Measurements from ENCODE around the gene TUFT1.

TUFT1 gene

DNA sequence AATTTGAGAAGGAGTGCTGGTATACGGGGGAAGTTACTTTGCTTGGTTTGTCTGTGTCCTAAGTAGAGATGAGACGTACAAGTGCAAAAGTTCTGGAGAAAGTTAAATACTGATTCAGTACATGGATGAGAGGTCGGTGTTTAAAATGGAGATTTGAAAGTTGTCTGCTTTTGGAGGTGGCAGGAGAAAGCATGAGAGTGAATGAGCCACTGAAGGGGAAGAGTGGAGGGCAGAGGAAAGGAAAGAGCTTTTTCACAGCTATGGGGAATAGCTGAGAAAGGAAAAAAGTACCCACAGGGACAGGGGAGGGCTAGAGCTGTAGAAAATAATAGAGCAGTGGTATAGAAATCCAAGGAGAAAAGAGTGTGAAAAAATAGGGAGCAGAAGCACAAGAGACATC, 47.1 kb upstream of the TUFT1 start:
- no peak overlapping the region for H3K4me3 ChIP-seq (replicated peaks; ENCODE audit: insufficient read depth, low read length)

DNA sequence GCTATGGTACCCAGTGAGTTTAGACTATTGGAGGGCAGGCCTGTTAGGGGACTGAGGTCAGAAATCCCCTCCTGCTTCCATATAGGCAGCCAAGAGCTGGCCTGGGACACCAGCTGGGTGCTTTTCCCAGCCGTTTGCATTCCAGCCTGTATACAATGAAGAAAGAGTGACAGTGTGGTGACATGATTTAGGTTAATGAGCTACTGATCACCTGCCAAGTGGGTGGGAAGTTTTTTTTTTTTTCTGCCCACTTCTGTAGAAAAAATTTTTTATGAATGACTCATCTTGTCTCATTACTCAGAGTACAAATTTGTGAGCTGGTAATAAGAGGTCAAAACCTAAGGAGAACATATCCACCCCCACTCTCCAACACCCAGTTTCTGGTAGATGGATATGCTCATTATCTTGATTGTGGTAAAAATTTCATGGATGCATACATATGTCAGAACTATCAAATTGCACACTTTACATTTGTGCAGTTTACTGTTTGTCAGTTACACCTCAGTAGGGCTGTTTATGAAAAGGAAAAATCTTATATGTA, 45.3 kb upstream of the TUFT1 start:
- TF ChIP-seq POLR2AphosphoS5 (IDR thresholded peaks at IDR 0.05; ENCODE audit: low read depth), result no peak
- no peak for TF ChIP-seq GABPA (IDR thresholded peaks at IDR 0.05; ENCODE audit: low read depth)
- TF ChIP-seq, protein P1, sequence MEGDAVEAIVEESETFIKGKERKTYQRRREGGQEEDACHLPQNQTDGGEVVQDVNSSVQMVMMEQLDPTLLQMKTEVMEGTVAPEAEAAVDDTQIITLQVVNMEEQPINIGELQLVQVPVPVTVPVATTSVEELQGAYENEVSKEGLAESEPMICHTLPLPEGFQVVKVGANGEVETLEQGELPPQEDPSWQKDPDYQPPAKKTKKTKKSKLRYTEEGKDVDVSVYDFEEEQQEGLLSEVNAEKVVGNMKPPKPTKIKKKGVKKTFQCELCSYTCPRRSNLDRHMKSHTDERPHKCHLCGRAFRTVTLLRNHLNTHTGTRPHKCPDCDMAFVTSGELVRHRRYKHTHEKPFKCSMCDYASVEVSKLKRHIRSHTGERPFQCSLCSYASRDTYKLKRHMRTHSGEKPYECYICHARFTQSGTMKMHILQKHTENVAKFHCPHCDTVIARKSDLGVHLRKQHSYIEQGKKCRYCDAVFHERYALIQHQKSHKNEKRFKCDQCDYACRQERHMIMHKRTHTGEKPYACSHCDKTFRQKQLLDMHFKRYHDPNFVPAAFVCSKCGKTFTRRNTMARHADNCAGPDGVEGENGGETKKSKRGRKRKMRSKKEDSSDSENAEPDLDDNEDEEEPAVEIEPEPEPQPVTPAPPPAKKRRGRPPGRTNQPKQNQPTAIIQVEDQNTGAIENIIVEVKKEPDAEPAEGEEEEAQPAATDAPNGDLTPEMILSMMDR (IDR thresholded peaks at IDR 0.05; ENCODE audit: insufficient read depth, low read length), result no peak
- TF ChIP-seq, protein P2, sequence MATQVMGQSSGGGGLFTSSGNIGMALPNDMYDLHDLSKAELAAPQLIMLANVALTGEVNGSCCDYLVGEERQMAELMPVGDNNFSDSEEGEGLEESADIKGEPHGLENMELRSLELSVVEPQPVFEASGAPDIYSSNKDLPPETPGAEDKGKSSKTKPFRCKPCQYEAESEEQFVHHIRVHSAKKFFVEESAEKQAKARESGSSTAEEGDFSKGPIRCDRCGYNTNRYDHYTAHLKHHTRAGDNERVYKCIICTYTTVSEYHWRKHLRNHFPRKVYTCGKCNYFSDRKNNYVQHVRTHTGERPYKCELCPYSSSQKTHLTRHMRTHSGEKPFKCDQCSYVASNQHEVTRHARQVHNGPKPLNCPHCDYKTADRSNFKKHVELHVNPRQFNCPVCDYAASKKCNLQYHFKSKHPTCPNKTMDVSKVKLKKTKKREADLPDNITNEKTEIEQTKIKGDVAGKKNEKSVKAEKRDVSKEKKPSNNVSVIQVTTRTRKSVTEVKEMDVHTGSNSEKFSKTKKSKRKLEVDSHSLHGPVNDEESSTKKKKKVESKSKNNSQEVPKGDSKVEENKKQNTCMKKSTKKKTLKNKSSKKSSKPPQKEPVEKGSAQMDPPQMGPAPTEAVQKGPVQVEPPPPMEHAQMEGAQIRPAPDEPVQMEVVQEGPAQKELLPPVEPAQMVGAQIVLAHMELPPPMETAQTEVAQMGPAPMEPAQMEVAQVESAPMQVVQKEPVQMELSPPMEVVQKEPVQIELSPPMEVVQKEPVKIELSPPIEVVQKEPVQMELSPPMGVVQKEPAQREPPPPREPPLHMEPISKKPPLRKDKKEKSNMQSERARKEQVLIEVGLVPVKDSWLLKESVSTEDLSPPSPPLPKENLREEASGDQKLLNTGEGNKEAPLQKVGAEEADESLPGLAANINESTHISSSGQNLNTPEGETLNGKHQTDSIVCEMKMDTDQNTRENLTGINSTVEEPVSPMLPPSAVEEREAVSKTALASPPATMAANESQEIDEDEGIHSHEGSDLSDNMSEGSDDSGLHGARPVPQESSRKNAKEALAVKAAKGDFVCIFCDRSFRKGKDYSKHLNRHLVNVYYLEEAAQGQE (IDR thresholded peaks at IDR 0.05; ENCODE audit: insufficient replicate concordance, low read depth), result no peak
- TF ChIP-seq SPI1 (IDR thresholded peaks at IDR 0.05; ENCODE audit: borderline replicate concordance, low read depth), result no peak
- Histone ChIP-seq H3K27me3 (ENCODE audit: insufficient read depth, poor library complexity, severe bottlenecking) (no peaks in the 10 kb centered on the region), H3K4me3 (replicated peaks; ENCODE audit: insufficient read depth, low read length) (no peak overlapping the region), H3K27ac (replicated peaks) (no peak overlapping the region)
- no peak for DNase-seq (ENCODE audit: low read depth in 1 of 2, low spot score in 1 of 2)

More for the DNA sequence above, 47.1 kb upstream of the TUFT1 start:
- TF ChIP-seq POLR2AphosphoS5 (IDR thresholded peaks at IDR 0.05; ENCODE audit: low read depth), result no peak
- TF ChIP-seq, protein P2 (IDR thresholded peaks at IDR 0.05; ENCODE audit: insufficient replicate concordance, low read depth), result no peak
- no peak for TF ChIP-seq SPI1 (IDR thresholded peaks at IDR 0.05; ENCODE audit: borderline replicate concordance, low read depth)
- TF ChIP-seq GABPA (IDR thresholded peaks at IDR 0.05; ENCODE audit: low read depth), result no peak
- TF ChIP-seq, protein P1 (IDR thresholded peaks at IDR 0.05; ENCODE audit: insufficient read depth, low read length), result no peak
- no peak for DNase-seq (ENCODE audit: low read depth in 1 of 2, low spot score in 1 of 2)
- Histone ChIP-seq H3K27me3 (ENCODE audit: insufficient read depth, poor library complexity, severe bottlenecking) (no peaks in the 10 kb centered on the region), H3K27ac (replicated peaks) (no peak overlapping the region)

DNA sequence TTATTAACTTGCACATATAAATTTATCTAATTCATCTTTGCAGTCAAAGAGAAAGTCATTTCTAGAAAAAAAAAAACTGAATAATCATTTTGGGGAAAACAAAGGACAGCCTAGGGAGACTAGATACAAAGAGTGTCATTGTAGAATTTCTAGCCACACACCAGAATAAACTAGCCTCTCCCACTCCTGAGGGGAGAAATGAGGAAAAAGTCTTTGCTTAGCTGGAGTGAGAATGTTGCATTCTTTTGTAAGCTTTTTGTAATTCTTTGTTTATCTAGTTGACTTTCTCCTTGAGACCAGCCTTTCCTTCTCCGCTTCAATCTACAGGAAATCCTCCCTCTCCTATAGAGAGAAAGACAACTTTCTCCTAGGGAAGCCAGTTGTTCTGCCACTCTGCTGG, 44.8 kb upstream of the TUFT1 start:
- no peak overlapping the region for H3K4me3 ChIP-seq (replicated peaks; ENCODE audit: insufficient read depth, low read length)
- TF ChIP-seq GABPA (IDR thresholded peaks at IDR 0.05; ENCODE audit: low read depth), result no peak
- H3K27me3 ChIP-seq (ENCODE audit: insufficient read depth, poor library complexity, severe bottlenecking), result no peaks in the 10 kb centered on the region
- no peak for DNase-seq (ENCODE audit: low read depth in 1 of 2, low spot score in 1 of 2)
- no peak overlapping the region for H3K27ac ChIP-seq (replicated peaks)

DNA sequence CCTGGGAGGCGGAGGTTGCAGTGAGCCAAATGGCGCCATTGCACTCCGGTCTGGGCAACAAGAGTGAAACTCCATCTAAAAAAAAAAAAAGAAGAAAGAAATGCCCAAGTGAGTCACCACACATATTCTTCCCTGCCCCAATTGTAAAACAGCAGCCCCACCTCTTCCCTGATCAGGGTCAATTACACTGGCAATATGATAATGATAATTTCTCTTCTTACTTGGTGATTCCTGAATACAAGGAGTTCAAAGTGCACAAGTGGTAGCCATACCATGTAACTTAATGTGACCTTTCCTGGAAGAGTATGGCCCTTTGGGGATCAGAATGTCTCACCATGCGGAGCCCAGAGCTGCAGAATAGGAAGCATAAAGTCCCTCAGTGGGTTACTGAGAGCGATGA, 40.7 kb upstream of the TUFT1 start:
- Histone ChIP-seq H3K4me3 (replicated peaks; ENCODE audit: insufficient read depth, low read length) (no peak overlapping the region), H3K27ac (replicated peaks) (no peak overlapping the region), H3K27me3 (ENCODE audit: insufficient read depth, poor library complexity, severe bottlenecking) (no peaks in the 10 kb centered on the region)
- TF ChIP-seq, protein P2 (IDR thresholded peaks at IDR 0.05; ENCODE audit: insufficient replicate concordance, low read depth), result no peak
- TF ChIP-seq POLR2AphosphoS5 (IDR thresholded peaks at IDR 0.05; ENCODE audit: low read depth) (no peak), GABPA (IDR thresholded peaks at IDR 0.05; ENCODE audit: low read depth) (no peak), SPI1 (IDR thresholded peaks at IDR 0.05; ENCODE audit: borderline replicate concordance, low read depth) (no peak)
- TF ChIP-seq, protein P1 (IDR thresholded peaks at IDR 0.05; ENCODE audit: insufficient read depth, low read length), result no peak
- no peak for DNase-seq (ENCODE audit: low read depth in 1 of 2, low spot score in 1 of 2)

Measured in HL-60 (cell line).